Lung (tissue), 12 donors: ENCODE measurements around the gene SEC61B. TPM values are rescaled to one million over a fixed set of nuclear protein-coding genes. Genes with fewer than 3 reads are reported as not detected.
A peak's percentile ranks its signal among the peaks of the same experiment; 100 is the strongest.

ENCODE experiments used
- ATAC-seq: fragments of 200-7000 bp; cut with Tn5 transposase; one replicate; pipeline ENCODE4 v1.9.1; 2020; ENCODE audit warnings: moderate number of reproducible peaks; ENCODE audit not compliant: insufficient read depth, low FRiP score
- DNase-seq, 3 donors: peaks; one replicate each; pipeline ENCODE4 v3.0.0-alpha.2; 2013 to 2017
- H3K27ac ChIP-seq, 2 donors: one replicate each; pipeline ENCODE4 v1.5.1; 2013; ENCODE audit warnings: mild to moderate bottlenecking in 2 of 2, moderate library complexity in 2 of 2, control low read depth in 1 of 2, inconsistent platforms in 1 of 2, low read depth in 1 of 2, low read length in 1 of 2
- H3K27me3 ChIP-seq, 3 donors: one replicate each; pipeline ENCODE4 v1.5.1; 2013; ENCODE audit warnings: low read length in 2 of 3; ENCODE audit not compliant: control insufficient read depth in 3 of 3, insufficient read depth in 3 of 3
- H3K36me3 ChIP-seq, 4 donors: one replicate each; pipeline ENCODE4 v1.5.1; 2013; ENCODE audit warnings: low read length in 4 of 4, mild to moderate bottlenecking in 1 of 4, moderate library complexity in 1 of 4; ENCODE audit not compliant: control insufficient read depth in 4 of 4, insufficient read depth in 4 of 4
- H3K4me1 ChIP-seq, 5 donors: one replicate each; pipeline ENCODE4 v1.5.1; 2013; ENCODE audit warnings: low read length in 5 of 5, mild to moderate bottlenecking in 2 of 5, moderate library complexity in 1 of 5; ENCODE audit not compliant: control insufficient read depth in 5 of 5, insufficient read depth in 5 of 5
- H3K4me3 ChIP-seq: one replicate; pipeline ENCODE4 v1.5.1; 2013; ENCODE audit warnings: mild to moderate bottlenecking, control low read depth, moderate library complexity
- H3K9ac ChIP-seq, 2 donors: one replicate each; pipeline ENCODE4 v1.5.1; 2013; ENCODE audit warnings: low read length in 2 of 2, control low read depth in 1 of 2; ENCODE audit not compliant: insufficient read depth in 1 of 2
- H3K9me3 ChIP-seq, 4 donors: one replicate each; pipeline ENCODE4 v1.5.1; 2013; ENCODE audit warnings: low read length in 3 of 4, mild to moderate bottlenecking in 1 of 4, moderate library complexity in 1 of 4; ENCODE audit not compliant: control insufficient read depth in 4 of 4, insufficient read depth in 3 of 4
- WGBS, 2 donors: extraction: QIAGEN DNeasy Blood & Tissue Kit; methylation state at CpG; one replicate each; pipeline ENCODE4 v1.1.7; 2013; 5-methylcytosine and 5-hydroxymethylcytosine counted together
- polyA plus RNA-seq, 2 donors: library from polyadenylated mRNA; stranded (reverse); fragments of 200-250 nt; gene quantifications; one replicate each; pipeline ENCODE4 v1.2.1, GENCODE V29; 2013
- total RNA-seq, 2 donors: library from RNA; depleted of rRNA in 1 of 2; stranded (reverse); fragments of >200 nt in 1 of 2; gene quantifications; one replicate each; pipeline ENCODE4 v1.2.1, GENCODE V29; 2014 to 2021
- TF ChIP-seq, protein P1 (sequence below): IDR thresholded peaks from 2 replicates; pipeline ENCODE4 v1.5.1; 2012; ENCODE audit warnings: mild to moderate bottlenecking; ENCODE audit errors: control extremely low read depth, extremely low read depth
- donor health status: control.
- donor health status: control.
- donor health status: Bipolar disorder and iron deficiency.
- donor health status: healthy.
- donor health status: DM: yes; HTN: yes; CAD: no.

The SEC61B gene
- total and polyA plus RNA-seq, 4 donors, result 35.9 to 516 (median 267) TPM

DNA sequence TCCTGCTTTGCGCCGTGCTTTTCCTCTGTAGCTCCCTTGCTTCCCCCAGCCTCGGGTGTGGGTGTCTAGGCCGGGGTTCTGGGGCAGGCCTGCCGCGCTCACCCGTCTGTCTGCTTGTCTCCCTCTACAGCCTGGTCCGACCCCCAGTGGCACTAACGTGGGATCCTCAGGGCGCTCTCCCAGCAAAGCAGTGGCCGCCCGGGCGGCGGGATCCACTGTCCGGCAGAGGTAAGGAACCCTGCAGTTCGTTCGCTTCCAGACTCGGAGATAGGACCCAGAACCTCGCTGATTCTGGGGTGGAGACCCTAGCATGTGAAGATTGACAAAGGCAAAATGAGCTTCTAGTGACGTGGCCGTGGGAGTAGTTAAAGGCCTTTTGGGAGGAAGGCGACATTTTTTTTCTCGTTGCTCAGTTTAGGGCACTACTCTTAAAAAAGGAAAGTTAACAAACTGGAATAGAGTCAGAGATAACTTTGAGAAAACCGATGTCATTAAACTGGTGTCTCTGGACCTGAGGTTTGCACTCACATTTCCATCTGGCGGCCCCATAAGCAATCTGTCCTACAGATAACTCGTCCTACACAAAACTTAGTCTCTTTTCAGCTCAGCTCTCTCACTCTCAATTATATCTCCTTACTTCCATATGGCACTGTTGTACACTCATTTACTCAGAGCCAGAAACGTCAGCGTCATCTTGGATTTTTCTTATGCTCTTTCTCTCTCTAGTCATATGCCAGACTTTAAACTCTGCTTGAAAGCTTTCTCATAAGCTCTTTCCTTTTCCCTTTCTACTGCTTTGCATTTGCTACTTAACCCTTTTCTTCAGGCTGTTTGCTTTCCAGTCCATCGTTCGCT is 561 bp downstream of the SEC61B start:
- Histone ChIP-seq H3K9ac (peak overlapping the region; percentile 97 to 98), H3K4me3 (peak overlapping the region; percentile 96), H3K4me1 (peaks cover 4 to 36% (median 15%) of the 10 kb centered on the region in 5 donors), H3K27ac (peak overlapping the region; percentile 84 to 96), H3K27me3 (no peaks in the 10 kb centered on the region), H3K36me3 (peaks cover 9 to 19% (median 13%) of the 10 kb centered on the region in 4 donors), H3K9me3 (no peaks in the 10 kb centered on the region)
- DNase-seq, result peak in 1 of 3 donors; percentile 46
- WGBS, 2 donors, result 8 to 9% methylated on average over 30 of the region's 30 CpGs
- TF ChIP-seq, protein P1, sequence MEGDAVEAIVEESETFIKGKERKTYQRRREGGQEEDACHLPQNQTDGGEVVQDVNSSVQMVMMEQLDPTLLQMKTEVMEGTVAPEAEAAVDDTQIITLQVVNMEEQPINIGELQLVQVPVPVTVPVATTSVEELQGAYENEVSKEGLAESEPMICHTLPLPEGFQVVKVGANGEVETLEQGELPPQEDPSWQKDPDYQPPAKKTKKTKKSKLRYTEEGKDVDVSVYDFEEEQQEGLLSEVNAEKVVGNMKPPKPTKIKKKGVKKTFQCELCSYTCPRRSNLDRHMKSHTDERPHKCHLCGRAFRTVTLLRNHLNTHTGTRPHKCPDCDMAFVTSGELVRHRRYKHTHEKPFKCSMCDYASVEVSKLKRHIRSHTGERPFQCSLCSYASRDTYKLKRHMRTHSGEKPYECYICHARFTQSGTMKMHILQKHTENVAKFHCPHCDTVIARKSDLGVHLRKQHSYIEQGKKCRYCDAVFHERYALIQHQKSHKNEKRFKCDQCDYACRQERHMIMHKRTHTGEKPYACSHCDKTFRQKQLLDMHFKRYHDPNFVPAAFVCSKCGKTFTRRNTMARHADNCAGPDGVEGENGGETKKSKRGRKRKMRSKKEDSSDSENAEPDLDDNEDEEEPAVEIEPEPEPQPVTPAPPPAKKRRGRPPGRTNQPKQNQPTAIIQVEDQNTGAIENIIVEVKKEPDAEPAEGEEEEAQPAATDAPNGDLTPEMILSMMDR, result no peak
- ATAC-seq, result peak; percentile 28

DNA sequence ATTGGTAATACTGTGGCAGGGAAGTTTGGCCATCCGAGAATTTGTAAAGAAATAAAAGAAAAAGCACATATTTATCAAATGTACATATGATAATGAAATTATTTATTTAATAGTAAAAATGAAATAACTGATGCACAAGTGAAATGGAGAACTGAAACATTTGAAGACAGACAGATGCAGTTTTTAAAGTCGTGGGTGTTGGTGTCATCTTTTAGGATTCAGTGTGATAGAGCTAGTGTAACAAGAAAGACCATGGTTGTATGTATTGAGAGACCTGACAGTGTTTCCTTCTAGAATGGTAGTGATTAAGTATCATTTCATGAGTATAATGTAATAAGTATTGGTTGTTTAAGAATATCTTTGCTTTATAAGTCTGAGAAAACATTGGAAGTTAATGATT is 2.4 kb downstream of the SEC61B start:
- Histone ChIP-seq H3K36me3 (peaks cover 13 to 25% (median 20%) of the 10 kb centered on the region in 4 donors), H3K9ac (no peak overlapping the region), H3K4me1 (peaks cover 4 to 31% (median 15%) of the 10 kb centered on the region in 5 donors), H3K27me3 (no peaks in the 10 kb centered on the region), H3K27ac (no peak overlapping the region), H3K4me3 (no peak overlapping the region), H3K9me3 (no peaks in the 10 kb centered on the region)
- WGBS, 2 donors, result 87 to 90% methylated on average over 2 of the region's 2 CpGs
- ATAC-seq, result no peak
- TF ChIP-seq, protein P1, result no peak
- DNase-seq, result no peak

DNA sequence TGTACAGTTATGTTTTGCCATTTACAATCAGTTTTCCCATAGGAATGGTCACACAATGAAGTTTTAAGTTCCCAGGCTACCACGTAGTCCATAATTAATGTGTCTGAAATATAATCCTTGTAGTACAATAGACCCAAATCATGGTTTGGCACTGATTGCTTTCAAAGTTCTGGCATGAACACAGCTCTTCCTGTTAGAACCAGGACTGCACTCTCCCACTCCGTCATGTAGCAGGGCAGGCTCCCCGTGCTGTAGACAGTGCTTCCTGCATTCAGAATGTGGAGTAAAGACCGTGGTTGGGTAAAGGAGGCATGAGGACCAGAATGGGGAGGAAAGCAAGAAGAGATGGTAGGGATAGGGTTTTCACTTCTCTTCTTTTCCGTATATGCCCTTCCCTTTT is 4.0 kb downstream of the SEC61B start:
- TF ChIP-seq, protein P1, result no peak
- WGBS, 2 donors, result 74 to 80% methylated on average over 5 of the region's 5 CpGs
- Histone ChIP-seq H3K9ac (no peak overlapping the region), H3K27ac (no peak overlapping the region), H3K36me3 (peaks cover 17 to 33% (median 27%) of the 10 kb centered on the region in 4 donors), H3K4me3 (no peak overlapping the region), H3K9me3 (no peaks in the 10 kb centered on the region), H3K4me1 (peaks cover 2 to 24% (median 13%) of the 10 kb centered on the region in 5 donors), H3K27me3 (no peaks in the 10 kb centered on the region)
- no peak for ATAC-seq
- no peak for DNase-seq
